Femur (tissue), 1 donor: ENCODE data around the gene TNFAIP8L3.
"Not testable (repeated sequence)": the region's sequence is repeated elsewhere in the genome, so short reads cannot be mapped to it uniquely, and the experiment has no call there.

Experiments
- DNase-seq: peaks from one replicate; pipeline ENCODE4 v3.0.0-alpha.2; 2017

TNFAIP8L3 gene

GRCh38 chr15:51051776-51052175 lies 42.9 kb downstream of the TNFAIP8L3 start:
- DNase-seq = peak; percentile 82

DNA sequence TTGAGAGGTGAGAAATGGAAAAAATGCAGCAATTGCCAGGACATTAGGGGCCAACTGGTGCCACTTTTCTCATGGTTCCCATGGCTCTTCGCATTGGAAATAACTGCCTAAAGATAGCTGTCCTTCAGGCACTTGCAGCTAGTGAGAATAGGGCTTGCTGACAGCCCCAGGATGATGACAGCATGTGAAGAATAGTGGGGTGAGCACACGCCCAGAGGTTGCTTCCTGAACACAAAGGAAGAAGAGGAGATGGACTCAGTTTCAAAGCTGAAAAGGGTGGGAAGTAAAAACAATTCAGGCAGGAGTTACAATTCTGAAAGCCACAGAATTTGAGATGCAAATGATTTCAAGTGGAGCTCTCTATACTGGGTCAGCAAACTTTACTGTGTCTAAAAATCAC lies 45.6 kb downstream of the TNFAIP8L3 start:
- DNase-seq = no peak

- no peak for DNase-seq
These were observed 46.4 kb downstream of the TNFAIP8L3 start for GRCh38 chr15:51048308-51048707.

- peak; percentile 38 for DNase-seq
These were observed 47.8 kb downstream of the TNFAIP8L3 start for GRCh38 chr15:51046799-51047449.

DNA sequence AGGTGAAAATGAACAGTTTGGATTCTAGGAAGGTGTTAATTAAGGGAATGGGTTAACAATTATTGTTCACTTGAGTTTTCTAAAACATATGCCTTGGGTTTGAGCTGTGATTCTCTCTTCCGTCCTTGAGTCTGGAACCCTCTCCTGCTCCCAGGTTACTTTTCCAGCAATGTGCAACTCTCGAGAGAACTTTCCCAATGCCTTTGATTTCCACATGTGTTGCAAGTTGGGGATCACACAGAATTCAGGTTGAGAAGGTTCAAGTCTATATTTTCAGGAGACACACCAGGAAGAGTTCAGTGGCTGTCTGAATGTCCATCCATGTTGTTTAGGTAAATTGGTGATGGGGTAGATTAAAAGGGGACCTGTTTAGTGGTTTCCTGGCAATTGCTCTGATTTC lies 48.7 kb downstream of the TNFAIP8L3 start:
- DNase-seq = no peak

GRCh38 chr15:51044037-51044727 lies 50.5 kb downstream of the TNFAIP8L3 start:
- no peak for DNase-seq

DNA sequence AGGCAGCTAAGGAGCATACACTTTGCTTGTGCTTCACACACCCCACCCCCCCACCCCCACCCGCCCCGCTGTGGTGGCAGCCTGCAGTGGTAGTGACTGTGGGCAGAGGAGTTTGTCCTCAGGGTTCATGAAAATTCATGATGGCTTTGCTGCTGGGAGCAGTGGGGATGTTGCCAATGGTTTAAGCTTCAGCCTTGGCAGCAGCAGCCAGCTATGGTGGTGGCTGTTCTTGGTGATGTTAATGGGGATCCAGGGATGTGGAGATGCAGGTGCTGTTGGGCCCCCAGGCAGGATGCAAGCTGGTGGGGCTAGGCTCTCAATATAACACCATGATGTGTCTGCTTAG lies 55.8 kb downstream of the TNFAIP8L3 start:
- DNase-seq = no peak

DNA sequence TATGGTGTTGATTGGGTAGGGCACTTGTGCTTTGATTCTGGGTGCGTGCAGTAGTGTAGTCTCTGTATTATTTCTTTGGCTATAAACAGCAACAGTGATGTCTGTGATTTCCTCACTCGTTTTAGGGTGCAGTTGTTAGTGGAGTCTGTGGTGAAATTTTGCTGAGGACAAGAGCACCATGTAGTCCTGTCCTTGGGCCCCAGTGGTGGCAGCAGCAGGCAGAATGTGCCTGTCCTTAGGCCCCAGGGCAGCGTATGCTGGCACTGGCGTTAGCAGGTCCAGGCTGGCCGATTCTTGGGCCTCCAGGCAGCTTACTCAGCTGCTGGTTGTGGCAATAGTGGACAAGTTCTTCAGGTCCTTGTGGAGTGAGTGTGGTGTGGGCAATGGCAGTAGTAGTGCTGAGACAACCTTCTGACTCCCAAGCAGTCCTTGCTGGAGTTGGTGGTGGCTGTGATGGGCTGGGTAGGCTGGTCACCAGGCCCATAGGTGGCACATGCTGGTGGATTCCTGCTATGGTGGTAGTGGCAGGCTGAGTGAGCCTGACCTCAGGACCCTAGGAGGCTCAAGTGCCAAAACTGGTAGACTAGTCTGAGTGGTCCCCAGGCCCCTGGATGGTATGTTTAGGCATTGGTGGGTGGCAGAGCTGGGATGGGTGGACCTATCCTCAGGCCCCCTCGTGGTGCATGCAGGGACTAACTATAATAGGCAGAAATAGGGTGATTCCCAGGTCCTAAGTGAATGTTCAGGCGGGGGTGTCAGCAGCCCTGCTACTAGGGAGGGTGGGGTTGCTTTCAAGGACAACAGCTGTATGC lies 56.3 kb downstream of the TNFAIP8L3 start:
- DNase-seq = no peak

GRCh38 chr15:51037474-51037873 lies 57.2 kb downstream of the TNFAIP8L3 start:
- not testable (repeated sequence) for DNase-seq

- DNase-seq = no peak
These were observed 63.9 kb downstream of the TNFAIP8L3 start for GRCh38 chr15:51030649-51031316.

DNA sequence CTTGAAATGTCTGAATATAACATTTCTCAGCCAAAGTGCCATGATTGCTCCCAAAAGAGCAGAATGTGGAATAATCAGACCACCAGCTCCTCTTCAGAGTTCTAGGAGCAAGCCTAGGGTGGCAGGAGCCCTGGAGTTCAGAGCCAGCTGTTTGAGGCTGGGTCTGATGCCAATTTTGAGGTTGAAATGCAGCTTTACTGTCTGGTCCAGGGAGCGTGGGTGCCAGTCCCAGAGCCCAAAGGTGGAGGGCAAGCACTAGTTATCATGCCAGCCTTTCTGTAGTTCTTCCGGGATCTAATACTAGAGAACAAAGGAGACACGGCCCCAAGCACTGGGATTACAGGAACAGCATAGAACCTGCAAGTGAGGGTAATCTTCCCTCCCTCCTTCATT lies 69.3 kb downstream of the TNFAIP8L3 start:
- no peak for DNase-seq

DNA sequence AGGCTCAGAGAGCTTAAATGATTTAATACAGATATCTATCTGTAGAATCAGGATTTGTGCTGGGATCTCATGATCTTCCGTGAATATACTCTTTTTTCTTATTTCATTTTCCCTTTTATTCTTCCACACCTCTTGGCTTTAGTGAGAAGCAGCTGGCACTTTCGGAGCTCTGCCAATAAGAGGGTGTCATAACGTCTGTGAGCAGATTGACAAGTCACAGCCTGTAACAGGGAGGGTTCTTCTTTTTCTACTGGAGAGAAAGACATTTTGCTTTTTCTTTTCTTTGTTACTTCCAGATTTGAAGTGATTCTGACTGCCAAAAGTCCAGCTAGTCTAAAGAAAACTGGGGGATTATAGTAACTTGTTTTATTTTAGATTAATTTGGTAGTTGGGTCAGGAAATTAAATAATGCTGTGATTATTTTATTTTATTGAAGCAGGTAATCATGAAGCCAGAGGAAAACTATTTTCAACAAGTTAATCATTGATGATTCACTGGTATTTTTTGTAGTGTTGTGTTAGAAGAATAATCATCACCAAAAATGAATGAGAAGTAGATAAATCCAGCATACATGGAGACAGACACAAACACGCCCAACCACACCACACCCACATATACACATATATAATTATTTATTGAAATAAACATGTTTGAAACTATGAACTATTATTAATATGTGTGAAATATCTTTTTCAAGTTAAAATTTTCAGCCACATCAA lies 69.8 kb downstream of the TNFAIP8L3 start:
- peak; percentile 40 for DNase-seq

GRCh38 chr15:51023499-51023898 lies 71.2 kb downstream of the TNFAIP8L3 start:
- DNase-seq = no peak

GRCh38 chr15:51022206-51022605 lies 72.5 kb downstream of the TNFAIP8L3 start:
- DNase-seq = no peak

- DNase-seq = no peak
These were observed 78.1 kb downstream of the TNFAIP8L3 start for GRCh38 chr15:51016615-51017014.

- no peak for DNase-seq
These were observed 83.5 kb downstream of the TNFAIP8L3 start for GRCh38 chr15:51011212-51011611.

GRCh38 chr15:51007131-51007666 lies 87.5 kb downstream of the TNFAIP8L3 start:
- no peak for DNase-seq
